Mesothelial cell of epicardium (in vitro differentiated cells): Measurements from ENCODE around the gene PPIH. TPM values are rescaled to one million over a fixed set of nuclear protein-coding genes. Genes with fewer than 3 reads are reported as not detected.
"Not testable (repeated sequence)": the region's sequence is repeated elsewhere in the genome, so short reads cannot be mapped to it uniquely, and the experiment has no call there.

Source experiments
- DNase-seq, 2 experiments: peaks; one replicate each; pipeline ENCODE4 v3.0.0; 2021; ENCODE audit warnings: low spot score in 2 of 2; ENCODE audit not compliant: unreplicated experiment in 2 of 2
- H3K27ac Mint-ChIP-seq: 2 replicates; pipeline ENCODE4 v1.8.0; 2021; ENCODE audit warnings: mixed read lengths
- H3K27me3 Mint-ChIP-seq: 2 replicates; pipeline ENCODE4 v1.8.0; 2021; ENCODE audit warnings: low read depth, mixed read lengths
- H3K36me3 Mint-ChIP-seq: 2 replicates; pipeline ENCODE4 v1.8.0; 2021; ENCODE audit warnings: mixed read lengths
- H3K4me1 Mint-ChIP-seq: 2 replicates; pipeline ENCODE4 v1.8.0; 2021; ENCODE audit warnings: mixed read lengths
- H3K4me3 Mint-ChIP-seq: 2 replicates; pipeline ENCODE4 v1.8.0; 2021; ENCODE audit warnings: mild to moderate bottlenecking, moderate library complexity, mixed read lengths
- H3K9me3 Mint-ChIP-seq: 2 replicates; pipeline ENCODE4 v1.8.0; 2021; ENCODE audit warnings: mixed read lengths
- CTCF ChIP-seq: fragments of 200-600 bp; sonication (generic); IDR thresholded peaks from one replicate; pipeline ENCODE4 v1.5.0; 2021; ENCODE audit warnings: antibody characterized with exemption; ENCODE audit not compliant: unreplicated experiment
- total RNA-seq: library from RNA; stranded (reverse); gene quantifications from 3 replicates; pipeline ENCODE4 v1.2.1, GENCODE V29; 2021

PPIH gene
- total RNA-seq, 1 donor from 2014 or later: 42.5 TPM

GRCh38 chr1:42703888-42704464, 45.8 kb downstream of the PPIH start:
- Mint-ChIP-seq H3K27ac (no peak overlapping the region), H3K4me1 (no peaks in the 10 kb centered on the region), H3K9me3 (peaks cover 9% of the 10 kb centered on the region), H3K36me3 (peaks cover 75% of the 10 kb centered on the region), H3K4me3 (no peak overlapping the region), H3K27me3 (no peaks in the 10 kb centered on the region)
- DNase-seq: no peak
- TF ChIP-seq CTCF: no peak

GRCh38 chr1:42712808-42713207, 54.6 kb downstream of the PPIH start:
- H3K4me3 Mint-ChIP-seq, DNase-seq, H3K4me1 Mint-ChIP-seq, H3K27ac Mint-ChIP-seq, H3K27me3 Mint-ChIP-seq: not testable (repeated sequence)
- Mint-ChIP-seq H3K9me3 (peaks cover 41% of the 10 kb centered on the region), H3K36me3 (peaks cover 72% of the 10 kb centered on the region)

- no peak overlapping the region for H3K4me3 Mint-ChIP-seq
- peaks cover 71% of the 10 kb centered on the region for H3K36me3 Mint-ChIP-seq
- no peaks in the 10 kb centered on the region for H3K27me3 Mint-ChIP-seq
- no peaks in the 10 kb centered on the region for H3K4me1 Mint-ChIP-seq
- DNase-seq: no peak
- H3K9me3 Mint-ChIP-seq: peaks cover 36% of the 10 kb centered on the region
- no peak for TF ChIP-seq CTCF
- no peak overlapping the region for H3K27ac Mint-ChIP-seq
Measured at GRCh38 chr1:42713293-42713692, 55.1 kb downstream of the PPIH start.

DNA sequence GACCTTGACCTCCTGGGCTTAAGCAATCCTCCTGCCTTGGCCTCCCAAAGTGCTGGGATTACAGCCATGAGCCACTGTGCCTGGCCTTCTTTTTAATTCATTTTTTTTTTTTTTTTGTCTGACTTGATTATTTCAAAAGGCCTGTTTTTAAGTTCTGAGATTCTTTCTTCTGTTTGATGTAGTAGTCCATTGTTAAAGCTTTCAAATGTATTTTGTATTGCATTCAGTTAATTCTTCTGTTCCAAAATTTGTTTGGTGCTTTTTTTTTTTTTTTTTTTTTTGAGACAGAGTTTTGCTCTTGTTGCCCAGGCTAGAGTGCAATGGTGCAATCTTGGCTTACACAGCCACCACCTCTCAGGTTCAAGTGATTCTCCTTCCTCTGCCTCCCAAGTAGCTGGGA, 56.2 kb downstream of the PPIH start:
- Mint-ChIP-seq H3K36me3 (peaks cover 70% of the 10 kb centered on the region), H3K9me3 (peaks cover 33% of the 10 kb centered on the region)
- not testable (repeated sequence) for DNase-seq, H3K27me3 Mint-ChIP-seq, H3K4me1 Mint-ChIP-seq, H3K4me3 Mint-ChIP-seq, H3K27ac Mint-ChIP-seq

DNA sequence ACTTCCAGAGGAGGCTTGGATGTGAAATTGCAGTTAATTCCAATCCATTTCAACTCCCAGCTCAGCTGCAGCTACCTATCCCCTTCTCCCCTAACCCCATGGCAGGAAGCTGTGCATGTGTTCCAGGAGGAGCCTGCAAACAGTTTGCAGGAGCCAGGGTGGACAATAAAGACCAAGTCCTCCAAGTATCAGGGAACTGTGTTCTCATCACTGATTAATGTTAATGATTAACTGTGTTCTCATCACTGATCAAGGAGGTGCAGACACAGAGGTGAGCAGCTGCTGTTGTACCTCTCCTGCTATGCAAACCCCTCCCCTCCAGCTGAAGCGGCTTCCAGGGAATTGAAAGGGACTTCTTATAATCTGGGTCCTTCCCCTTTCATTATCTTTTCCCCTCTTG, 62.6 kb downstream of the PPIH start:
- Mint-ChIP-seq H3K9me3 (peaks cover 9% of the 10 kb centered on the region), H3K36me3 (peaks cover 27% of the 10 kb centered on the region), H3K4me1 (no peaks in the 10 kb centered on the region), H3K27ac (no peak overlapping the region), H3K4me3 (no peak overlapping the region), H3K27me3 (no peaks in the 10 kb centered on the region)
- DNase-seq: no peak
- TF ChIP-seq CTCF: no peak

DNA sequence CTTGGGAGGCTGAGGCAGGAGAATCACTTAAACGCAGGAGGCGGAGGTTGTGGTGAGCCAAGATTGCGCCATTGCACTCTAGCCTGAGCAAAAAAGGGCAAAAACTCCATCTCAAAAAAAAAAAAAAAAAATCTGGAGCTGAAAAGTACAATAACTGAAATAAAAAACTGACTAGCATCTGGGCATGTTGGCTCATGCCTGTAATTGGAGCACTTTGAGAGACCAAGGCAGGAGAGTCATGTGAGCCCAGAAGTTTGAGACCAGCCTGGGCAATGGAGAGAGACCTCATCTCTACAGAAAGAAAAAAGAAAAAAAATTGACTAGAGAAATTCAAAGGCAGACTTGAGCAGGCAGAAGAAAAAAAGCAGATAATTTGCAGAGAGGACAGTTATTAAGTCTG, 63.7 kb downstream of the PPIH start:
- Mint-ChIP-seq H3K27ac (no peak overlapping the region), H3K36me3 (peaks cover 22% of the 10 kb centered on the region), H3K27me3 (no peaks in the 10 kb centered on the region), H3K9me3 (peaks cover 9% of the 10 kb centered on the region), H3K4me1 (no peaks in the 10 kb centered on the region), H3K4me3 (no peak overlapping the region)
- no peak for DNase-seq
- TF ChIP-seq CTCF: no peak

- H3K36me3 Mint-ChIP-seq: peaks cover 22% of the 10 kb centered on the region
- DNase-seq, H3K27ac Mint-ChIP-seq, H3K4me3 Mint-ChIP-seq, H3K4me1 Mint-ChIP-seq, H3K9me3 Mint-ChIP-seq, H3K27me3 Mint-ChIP-seq: not testable (repeated sequence)
Measured at GRCh38 chr1:42722403-42722802, 64.2 kb downstream of the PPIH start.
